Effector memory CD8-positive, alpha-beta T cell (primary cell): ENCODE results near the gene MMRN2.
"Not testable (repeated sequence)": the region's sequence is repeated elsewhere in the genome, so short reads cannot be mapped to it uniquely, and the experiment has no call there.

Source experiments
- ATAC-seq: fragments of 150-1000 bp; cut with Tn5 transposase; replicated peaks from 2 replicates; pipeline ENCODE4 v1.10.0; 2021; ENCODE audit warnings: mild to moderate bottlenecking, moderate library complexity
- DNase-seq, 3 experiments: peaks; one replicate each; pipeline ENCODE4 v3.0.0; 2021
- H3K27ac Mint-ChIP-seq, 2 donors: one replicate each; pipeline ENCODE4 v1.8.0; 2022; ENCODE audit warnings: mild to moderate bottlenecking in 2 of 2, mixed read lengths in 2 of 2, moderate library complexity in 2 of 2
- H3K27me3 Mint-ChIP-seq, 2 donors: one replicate each; pipeline ENCODE4 v1.8.0; 2022; ENCODE audit warnings: mixed read lengths in 2 of 2
- H3K36me3 Mint-ChIP-seq: one replicate; pipeline ENCODE4 v1.8.0; 2022; ENCODE audit warnings: mild to moderate bottlenecking, moderate library complexity, mixed read lengths; ENCODE audit not compliant: insufficient read depth
- H3K4me1 Mint-ChIP-seq, 2 donors: one replicate each; pipeline ENCODE4 v1.8.0; 2022; ENCODE audit warnings: low read depth in 2 of 2, mixed read lengths in 2 of 2
- H3K4me3 Mint-ChIP-seq, 2 donors: one replicate each; pipeline ENCODE4 v1.8.0; 2022; ENCODE audit warnings: mild to moderate bottlenecking in 2 of 2, mixed read lengths in 2 of 2, moderate library complexity in 2 of 2
- H3K9me3 Mint-ChIP-seq, 2 donors: one replicate each; pipeline ENCODE4 v1.8.0; 2022; ENCODE audit warnings: mixed read lengths in 2 of 2

MMRN2 gene

DNA sequence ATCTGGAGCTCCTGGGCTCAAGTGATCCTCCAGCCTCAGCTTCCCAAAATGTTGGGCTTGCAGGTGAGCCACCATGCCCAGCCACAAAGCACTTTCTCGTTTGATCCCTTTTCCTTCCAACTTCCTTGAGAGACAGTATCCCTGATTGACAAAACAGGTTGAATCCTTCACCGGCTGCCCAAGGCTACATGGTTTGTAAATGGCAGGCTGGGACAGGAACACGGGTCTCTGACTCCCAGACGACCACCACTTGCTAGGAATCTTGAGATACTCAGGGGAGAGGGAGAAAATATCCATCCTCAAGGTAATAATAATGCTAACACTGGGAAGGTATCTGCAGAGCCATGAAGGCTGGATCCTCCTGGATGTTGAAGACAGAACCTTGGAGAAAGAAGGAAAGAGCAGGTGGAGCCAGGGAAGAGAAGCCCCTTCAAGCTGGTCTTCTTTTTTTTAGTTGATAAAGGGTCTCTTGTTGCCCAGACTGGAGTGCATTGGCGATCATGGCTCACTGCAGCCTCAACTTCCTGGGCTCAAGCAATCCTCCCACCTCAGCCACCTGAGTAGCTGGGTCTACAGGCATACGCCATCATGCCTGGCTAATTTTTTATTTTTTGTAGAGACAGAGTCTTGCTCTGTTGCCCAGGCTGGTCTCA lies 19.8 kb downstream of the MMRN2 start:
- H3K27me3 Mint-ChIP-seq: no peaks in the 10 kb centered on the region
- H3K4me1 Mint-ChIP-seq: peaks cover 0 to 2% of the 10 kb centered on the region in 2 donors
- H3K36me3 Mint-ChIP-seq: peaks cover 15% of the 10 kb centered on the region
- H3K4me3 Mint-ChIP-seq: no peak overlapping the region
- no peak for DNase-seq
- ATAC-seq: no peak
- H3K9me3 Mint-ChIP-seq: no peaks in the 10 kb centered on the region
- H3K27ac Mint-ChIP-seq: no peak overlapping the region

DNA sequence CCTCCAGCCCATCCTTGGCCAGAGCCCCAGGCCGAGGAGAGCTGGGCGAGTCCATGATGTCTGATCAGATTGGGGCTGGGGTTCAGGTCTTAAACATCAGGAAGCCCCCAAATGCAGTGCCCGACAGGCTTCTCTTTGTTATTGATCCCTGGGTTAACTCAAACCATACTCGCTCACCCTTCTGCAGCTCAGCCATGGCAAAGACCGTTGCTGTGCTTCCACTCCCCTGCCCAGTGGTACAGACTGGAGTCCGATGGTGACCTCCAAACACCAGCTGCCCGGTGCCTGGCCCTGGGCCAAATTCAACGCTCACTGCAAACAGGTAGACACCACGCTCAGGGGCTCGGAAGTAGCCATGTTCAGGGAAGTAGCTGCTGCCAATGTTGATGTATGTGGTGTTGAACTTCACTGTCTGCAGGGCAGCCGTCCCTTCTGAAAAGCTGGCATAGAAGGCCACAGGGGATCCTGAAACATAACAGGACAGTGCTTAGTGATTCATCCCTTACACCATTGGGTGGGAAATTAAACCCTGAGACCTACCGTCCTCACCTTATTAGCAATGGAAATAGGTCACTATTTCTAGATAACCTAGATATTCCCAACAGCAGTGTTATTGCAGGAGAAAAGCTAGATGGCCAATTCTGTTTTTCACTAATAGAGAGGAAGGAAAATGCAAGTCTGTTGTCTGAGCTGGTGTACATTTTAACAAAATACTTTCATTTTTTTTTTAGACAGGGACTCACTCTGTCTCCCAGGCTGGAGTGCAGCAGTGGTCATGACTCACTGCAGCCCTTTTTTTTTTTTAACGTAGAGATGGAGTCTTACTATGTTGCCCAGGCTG lies 20.5 kb downstream of the MMRN2 start:
- Mint-ChIP-seq H3K27ac (no peak overlapping the region), H3K36me3 (peaks cover 15% of the 10 kb centered on the region), H3K27me3 (no peaks in the 10 kb centered on the region), H3K9me3 (no peaks in the 10 kb centered on the region), H3K4me3 (no peak overlapping the region), H3K4me1 (peaks cover 0 to 2% of the 10 kb centered on the region in 2 donors)
- ATAC-seq (no peak), DNase-seq (no peak)

DNA sequence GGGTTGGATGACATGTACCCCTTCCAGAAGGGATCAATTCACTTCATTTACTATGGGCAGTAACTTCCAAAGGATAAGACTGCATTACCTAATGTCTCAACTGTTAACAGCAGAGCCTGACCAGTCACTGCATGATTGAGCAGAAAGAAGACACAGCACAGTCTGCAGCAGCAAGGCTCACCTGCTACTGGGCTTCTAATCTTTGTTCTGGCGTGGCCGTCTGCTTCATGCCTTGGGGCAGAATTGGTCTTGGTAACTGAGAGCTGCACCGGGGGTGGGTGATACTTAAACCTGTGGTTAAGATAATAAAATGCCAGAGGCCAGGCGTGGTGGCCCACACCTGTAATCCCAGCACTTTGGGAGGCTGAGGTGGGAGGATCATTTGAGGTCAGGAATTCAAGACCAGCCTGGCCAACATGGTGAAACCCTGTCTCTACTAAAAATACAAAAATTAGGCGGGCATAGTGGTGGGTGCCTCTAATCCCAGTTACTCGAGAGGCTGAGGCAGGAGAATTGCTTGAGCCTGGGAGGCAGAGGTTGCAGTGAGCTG lies 23.2 kb downstream of the MMRN2 start:
- not testable (repeated sequence) for H3K4me3 Mint-ChIP-seq, DNase-seq, H3K27ac Mint-ChIP-seq, H3K27me3 Mint-ChIP-seq, H3K9me3 Mint-ChIP-seq, ATAC-seq, H3K4me1 Mint-ChIP-seq
- peaks cover 10% of the 10 kb centered on the region for H3K36me3 Mint-ChIP-seq

DNA sequence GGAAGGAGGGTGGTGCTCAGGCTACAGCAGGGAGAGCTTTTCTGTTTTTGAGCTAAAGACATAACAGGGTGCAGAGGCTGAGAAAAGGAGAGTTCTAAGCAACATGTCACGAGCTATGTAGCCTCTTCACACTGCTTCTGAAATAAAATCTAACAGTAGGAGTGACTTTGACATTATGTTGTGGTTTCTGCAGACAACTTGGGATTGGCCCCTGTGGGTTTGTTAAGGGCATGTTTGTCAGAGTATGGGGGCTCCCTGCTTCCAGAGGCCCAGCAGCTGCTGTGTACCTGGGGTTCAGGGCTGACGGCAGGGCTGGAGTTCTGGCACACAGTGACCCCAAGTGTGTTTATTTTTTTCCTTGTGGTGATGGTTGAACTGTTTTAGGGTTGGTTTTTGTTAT lies 24.7 kb downstream of the MMRN2 start:
- ATAC-seq: no peak
- H3K27ac Mint-ChIP-seq: peak overlapping the region in 1 of 2 donors; percentile 22

DNA sequence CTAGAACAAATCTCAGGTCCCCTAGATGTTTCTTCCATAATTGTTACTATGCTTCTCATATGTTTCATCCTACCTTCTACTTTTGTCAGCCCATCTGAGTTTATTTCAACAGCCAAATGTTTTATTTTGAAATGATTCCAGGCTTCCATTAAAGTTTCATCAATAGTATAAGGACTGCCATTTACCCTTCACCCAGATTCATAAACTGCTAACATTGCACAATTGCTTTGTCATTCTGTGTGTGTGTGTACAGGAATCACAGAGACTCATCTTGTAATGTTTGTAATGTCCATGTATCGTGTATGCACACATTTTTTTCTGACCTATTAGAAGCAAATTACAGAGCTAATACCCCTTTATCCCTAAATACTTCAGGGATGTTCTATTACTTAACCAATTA lies 25.5 kb downstream of the MMRN2 start:
- DNase-seq (no peak), ATAC-seq (no peak)
- no peak overlapping the region for H3K4me3 Mint-ChIP-seq
- no peaks in the 10 kb centered on the region for H3K4me1 Mint-ChIP-seq
- H3K27me3 Mint-ChIP-seq: no peaks in the 10 kb centered on the region
- H3K36me3 Mint-ChIP-seq: peaks cover 5% of the 10 kb centered on the region
- peak overlapping the region in 1 of 2 donors; percentile 11 for H3K27ac Mint-ChIP-seq
- no peaks in the 10 kb centered on the region for H3K9me3 Mint-ChIP-seq

More for the DNA sequence above, 24.7 kb downstream of the MMRN2 start:
- DNase-seq: no peak
- H3K4me3 Mint-ChIP-seq: no peak overlapping the region
- H3K4me1 Mint-ChIP-seq: no peaks in the 10 kb centered on the region
- H3K36me3 Mint-ChIP-seq: peaks cover 5% of the 10 kb centered on the region
- H3K27me3 Mint-ChIP-seq: no peaks in the 10 kb centered on the region
- H3K9me3 Mint-ChIP-seq: no peaks in the 10 kb centered on the region

DNA sequence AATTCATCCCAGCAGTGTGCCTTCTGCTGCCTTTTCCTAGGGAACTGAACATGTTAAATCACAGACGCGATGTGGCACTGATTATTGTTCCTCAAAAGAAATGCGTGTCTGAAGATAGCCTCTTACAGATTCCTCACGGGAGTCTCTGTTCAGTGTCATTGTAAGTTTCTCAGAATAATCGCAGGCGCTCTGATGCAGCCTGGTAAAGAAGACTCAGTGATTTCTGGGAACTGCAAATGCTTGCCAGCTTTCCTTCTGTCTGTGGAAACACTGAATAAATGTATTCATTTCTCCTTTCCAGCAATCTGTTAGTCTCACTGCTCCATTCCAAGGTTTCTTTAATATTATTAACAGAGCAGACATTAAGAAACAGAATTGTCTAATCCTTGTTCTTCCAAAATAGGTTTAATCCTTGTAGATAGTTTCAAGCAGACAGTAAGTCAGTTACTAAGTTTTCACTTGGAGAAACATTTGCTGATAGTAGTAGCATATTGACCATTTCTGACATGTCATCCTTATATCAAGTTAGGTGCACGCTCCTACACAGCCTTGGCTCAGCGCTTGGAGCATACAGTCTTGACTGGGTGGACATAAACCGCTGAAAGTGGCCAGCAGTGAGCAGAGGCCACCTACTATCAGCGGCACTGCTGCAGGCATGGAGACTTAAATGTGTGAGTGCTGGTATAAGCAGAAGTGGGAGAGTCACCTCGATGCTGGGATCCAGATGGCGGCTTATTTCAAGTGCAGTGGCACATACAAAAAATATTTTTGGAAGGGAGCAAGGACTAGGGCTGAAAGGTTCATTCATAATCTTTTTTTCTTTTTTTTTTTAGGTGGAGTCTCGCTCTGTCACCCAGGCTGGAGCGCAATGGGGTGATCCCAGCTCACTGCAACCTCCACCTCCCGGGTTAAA lies 27.7 kb downstream of the MMRN2 start:
- no peak for DNase-seq
- Mint-ChIP-seq H3K36me3 (peaks cover 5% of the 10 kb centered on the region), H3K9me3 (no peaks in the 10 kb centered on the region), H3K27ac (no peak overlapping the region), H3K4me1 (no peaks in the 10 kb centered on the region), H3K4me3 (no peak overlapping the region), H3K27me3 (no peaks in the 10 kb centered on the region)
- no peak for ATAC-seq

DNA sequence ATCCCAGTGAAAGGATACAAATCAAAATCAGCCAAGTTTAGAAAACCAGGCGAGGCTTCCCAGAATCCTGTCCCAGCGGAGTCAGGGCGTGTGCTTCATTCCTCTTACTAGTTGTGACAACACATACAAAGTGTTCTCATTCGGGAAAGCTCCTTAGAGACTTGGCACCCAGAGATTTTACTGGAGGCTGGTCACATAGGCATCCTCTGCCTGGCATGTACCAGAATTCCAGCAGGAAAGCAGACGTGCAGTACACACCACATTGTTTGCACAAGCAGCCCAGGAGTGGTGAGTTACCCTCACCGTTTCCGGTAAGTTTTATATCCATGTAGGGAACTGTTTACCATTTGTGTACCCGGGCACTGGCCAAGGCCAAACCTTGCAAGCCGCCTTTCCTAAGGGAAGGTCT lies 34.9 kb downstream of the MMRN2 start:
- H3K4me1 Mint-ChIP-seq: no peaks in the 10 kb centered on the region
- no peak overlapping the region for H3K27ac Mint-ChIP-seq
- no peak overlapping the region for H3K4me3 Mint-ChIP-seq
- no peak for DNase-seq
- H3K27me3 Mint-ChIP-seq: no peaks in the 10 kb centered on the region
- peaks cover 15% of the 10 kb centered on the region for H3K36me3 Mint-ChIP-seq
- H3K9me3 Mint-ChIP-seq: no peaks in the 10 kb centered on the region
- ATAC-seq: no peak

DNA sequence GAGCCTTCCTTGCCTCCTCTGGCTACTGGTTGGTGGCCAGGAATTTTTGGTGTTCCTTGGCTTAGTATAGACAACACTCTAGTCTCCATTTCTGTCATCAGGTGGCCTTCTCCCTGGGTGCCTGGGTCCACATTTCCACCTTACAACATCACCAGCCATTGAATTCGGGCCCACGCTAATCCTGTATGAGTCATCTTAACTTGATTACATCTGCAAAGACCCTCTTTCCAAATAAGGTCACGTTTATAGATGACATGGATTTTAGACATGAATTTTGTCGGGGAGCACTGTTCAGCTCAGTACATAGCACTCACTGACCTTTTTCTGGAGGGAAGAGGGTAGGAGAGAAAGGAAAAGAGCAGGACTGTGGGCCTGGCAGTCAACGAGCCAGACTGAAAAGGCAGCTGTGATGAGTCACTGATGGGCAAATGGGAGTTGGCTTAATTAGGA lies 39.4 kb downstream of the MMRN2 start:
- H3K27ac Mint-ChIP-seq: peak overlapping the region in 1 of 2 donors; percentile 39
- H3K4me1 Mint-ChIP-seq: no peaks in the 10 kb centered on the region
- H3K27me3 Mint-ChIP-seq: no peaks in the 10 kb centered on the region

DNA sequence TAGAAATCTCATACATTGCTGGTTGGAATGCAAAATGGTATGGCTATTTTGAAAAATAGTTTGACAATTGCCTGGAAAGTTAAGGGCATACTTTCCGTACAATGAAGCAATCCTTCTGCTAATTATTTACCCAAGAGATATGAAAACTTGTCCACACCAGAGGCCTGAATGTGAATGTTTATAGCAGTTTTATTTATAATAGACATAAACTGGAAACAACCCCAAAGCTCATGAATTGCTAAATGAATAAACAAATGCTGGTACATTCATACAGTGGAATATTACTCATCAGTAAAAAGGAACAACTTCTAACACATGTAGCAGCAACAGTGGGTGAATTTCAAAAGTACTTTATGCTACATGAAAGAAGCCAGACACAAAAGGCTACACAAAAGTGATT lies 42.7 kb downstream of the MMRN2 start:
- Mint-ChIP-seq H3K4me3 (no peak overlapping the region), H3K27ac (no peak overlapping the region), H3K27me3 (no peaks in the 10 kb centered on the region), H3K9me3 (no peaks in the 10 kb centered on the region), H3K4me1 (no peaks in the 10 kb centered on the region), H3K36me3 (peaks cover 30% of the 10 kb centered on the region)
- DNase-seq (no peak), ATAC-seq (no peak)

More for the DNA sequence above, 39.4 kb downstream of the MMRN2 start:
- Mint-ChIP-seq H3K9me3 (no peaks in the 10 kb centered on the region), H3K4me3 (no peak overlapping the region), H3K36me3 (peaks cover 28% of the 10 kb centered on the region)
- no peak for DNase-seq
- ATAC-seq: no peak

DNA sequence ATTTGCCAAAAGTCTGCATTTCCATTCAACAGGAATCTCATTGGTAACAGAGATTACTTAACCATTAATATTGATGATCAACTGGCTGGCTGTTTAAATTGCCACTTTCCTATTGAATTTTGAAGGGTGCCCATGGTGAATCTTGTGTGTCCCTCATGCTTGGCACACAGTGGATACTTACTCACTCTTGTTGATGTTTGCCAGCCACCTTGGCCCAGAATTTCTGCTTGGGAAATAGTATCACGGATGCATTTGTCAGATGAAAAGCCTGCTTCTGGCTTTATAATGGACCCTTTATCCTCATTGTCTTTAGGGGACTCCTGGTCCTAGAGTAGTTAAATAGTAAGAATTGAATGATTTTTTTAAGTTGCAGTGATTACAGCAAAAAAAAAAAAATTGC lies 52.0 kb downstream of the MMRN2 start:
- no peak overlapping the region for H3K4me3 Mint-ChIP-seq
- peaks cover 0 to 4% of the 10 kb centered on the region in 2 donors for H3K4me1 Mint-ChIP-seq
- DNase-seq (no peak), ATAC-seq (no peak)
- H3K36me3 Mint-ChIP-seq: no peaks in the 10 kb centered on the region
- H3K27ac Mint-ChIP-seq: no peak overlapping the region
- H3K27me3 Mint-ChIP-seq: no peaks in the 10 kb centered on the region
- no peaks in the 10 kb centered on the region for H3K9me3 Mint-ChIP-seq

DNA sequence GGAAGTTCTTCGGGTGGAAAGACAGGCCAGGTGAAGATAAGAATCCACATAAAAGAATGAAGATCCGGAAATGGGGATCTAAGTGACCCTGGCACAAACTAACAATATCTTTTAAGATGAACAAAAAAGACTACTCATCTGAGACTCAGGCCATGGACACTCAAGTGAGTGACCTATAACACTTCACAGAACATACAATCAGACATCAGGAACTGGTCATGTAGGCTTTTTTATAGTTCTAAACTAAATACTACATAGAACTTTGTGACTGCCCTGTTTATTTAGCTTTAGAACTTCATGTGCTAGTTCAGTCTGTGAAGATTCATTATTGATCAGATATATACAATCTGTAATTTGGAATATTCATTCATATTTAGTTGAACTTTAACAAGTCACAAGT lies 52.8 kb downstream of the MMRN2 start:
- no peak for DNase-seq
- H3K36me3 Mint-ChIP-seq: no peaks in the 10 kb centered on the region
- peaks cover 0 to 7% of the 10 kb centered on the region in 2 donors for H3K4me1 Mint-ChIP-seq
- no peaks in the 10 kb centered on the region for H3K9me3 Mint-ChIP-seq
- no peak overlapping the region for H3K4me3 Mint-ChIP-seq
- no peak overlapping the region for H3K27ac Mint-ChIP-seq
- no peaks in the 10 kb centered on the region for H3K27me3 Mint-ChIP-seq
- no peak for ATAC-seq

DNA sequence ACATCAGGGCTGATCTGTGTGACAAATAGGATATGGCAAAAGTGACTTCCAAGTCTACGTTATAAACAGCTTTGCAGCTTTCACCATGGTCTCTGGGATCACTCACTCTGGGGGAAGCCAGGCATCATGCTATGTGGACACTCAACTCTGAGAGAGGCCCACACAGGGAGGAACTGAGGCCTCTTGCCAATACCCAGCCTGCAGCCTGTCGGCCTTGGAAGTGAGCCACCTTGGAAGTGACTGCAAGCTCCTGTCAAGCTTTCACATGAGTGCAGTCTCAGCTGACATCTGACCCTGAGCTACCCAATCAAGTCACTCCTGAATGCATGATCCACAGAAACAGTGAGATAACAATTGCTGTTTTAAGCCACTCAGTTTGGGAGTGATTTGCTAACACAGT lies 56.5 kb downstream of the MMRN2 start:
- Mint-ChIP-seq H3K27me3 (no peaks in the 10 kb centered on the region), H3K36me3 (no peaks in the 10 kb centered on the region), H3K9me3 (no peaks in the 10 kb centered on the region), H3K4me3 (no peak overlapping the region), H3K4me1 (peaks cover 0 to 5% of the 10 kb centered on the region in 2 donors), H3K27ac (no peak overlapping the region)
- DNase-seq (no peak), ATAC-seq (no peak)

DNA sequence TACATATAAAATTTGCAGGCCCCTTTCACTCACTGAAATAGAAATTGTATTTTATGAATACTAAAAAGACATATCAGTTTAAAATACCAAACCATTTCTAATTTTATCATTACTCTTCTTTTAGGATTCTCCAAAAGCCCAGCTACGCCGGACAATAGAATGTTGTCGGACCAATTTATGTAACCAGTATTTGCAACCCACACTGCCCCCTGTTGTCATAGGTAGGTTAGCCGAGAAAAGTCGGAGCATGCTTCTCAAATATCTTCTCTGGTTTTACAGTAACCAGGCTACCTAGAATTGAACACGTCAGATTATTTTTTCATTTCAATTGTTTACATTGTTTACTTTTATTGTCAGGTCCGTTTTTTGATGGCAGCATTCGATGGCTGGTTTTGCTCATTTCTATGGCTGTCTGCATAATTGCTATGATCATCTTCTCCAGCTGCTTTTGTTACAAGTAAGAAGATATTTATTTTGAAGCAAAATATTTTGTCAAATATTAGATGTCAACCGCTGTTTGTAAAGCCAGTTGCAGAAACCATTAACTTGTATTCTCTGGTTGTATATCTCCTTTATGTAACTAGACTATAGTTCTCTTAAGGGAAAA lies 57.6 kb downstream of the MMRN2 start:
- Mint-ChIP-seq H3K4me1 (peaks cover 0 to 5% of the 10 kb centered on the region in 2 donors), H3K36me3 (no peaks in the 10 kb centered on the region), H3K27me3 (no peaks in the 10 kb centered on the region), H3K27ac (no peak overlapping the region), H3K9me3 (no peaks in the 10 kb centered on the region), H3K4me3 (no peak overlapping the region)
- ATAC-seq: peak; percentile 37
- DNase-seq: peak; percentile 5 to 26 (median 24)
